Caco-2 (cell line): Measurements from ENCODE around the gene MFSD6L. TPM values are rescaled to one million over a fixed set of nuclear protein-coding genes. Genes with fewer than 3 reads are reported as not detected.

Experiments used
- BruUV-seq: library from RNA; stranded (reverse); fragments of 400-500 nt; replicated peaks from 2 replicates; lab custom pipeline; 2021; lab: Mats Ljungman, UMichigan
- CTCF ChIA-PET: fragments of 300-600 bp; sonication (Branson Sonifier 250); formaldehyde crosslinking; loops from one replicate; lab custom pipeline; 2022; ENCODE audit warnings: antibody characterized with exemption; lab: Charles Lee
- POLR2A ChIA-PET: fragments of 300-600 bp; sonication (Branson Sonifier 250); formaldehyde crosslinking; loops from one replicate; lab custom pipeline; 2022; ENCODE audit warnings: antibody characterized with exemption; lab: Charles Lee
- DNase-seq, 2 experiments: peaks; one replicate each; pipeline versions ENCODE4 v3.0.0 to v3.0.0-alpha.2; 2020 to 2022
- H3K27me3 ChIP-seq: replicated peaks from 2 replicates; pipeline ENCODE4 v1.6.0; 2011; ENCODE audit warnings: low read length; ENCODE audit not compliant: control insufficient read depth, insufficient read depth
- H3K36me3 ChIP-seq: 2 replicates; pipeline ENCODE4 v1.5.1; 2011; ENCODE audit warnings: low read length; ENCODE audit not compliant: control insufficient read depth, insufficient read depth
- H3K4me1 ChIP-seq: fragments of 250-450 bp; sonication (Bioruptor Pico); 2 replicates; pipeline ENCODE4 v1.5.1; 2020; ENCODE audit warnings: mild to moderate bottlenecking
- H3K4me3 ChIP-seq: 2 replicates; pipeline ENCODE4 v1.5.1; 2011; ENCODE audit warnings: low read depth, mild to moderate bottlenecking, control low read depth, low read length
- H3K9me3 ChIP-seq: fragments of 250-450 bp; sonication (Bioruptor Pico); 2 replicates; pipeline ENCODE4 v1.5.1; 2020; ENCODE audit warnings: mild to moderate bottlenecking, moderate library complexity
- H3K27ac Mint-ChIP-seq: one replicate; pipeline ENCODE4 v1.8.0; 2022; ENCODE audit warnings: mixed read lengths; ENCODE audit not compliant: unreplicated experiment
- H3K27me3 Mint-ChIP-seq: one replicate; pipeline ENCODE4 v1.8.0; 2022; ENCODE audit warnings: mixed read lengths; ENCODE audit not compliant: insufficient read depth, unreplicated experiment
- H3K36me3 Mint-ChIP-seq: one replicate; pipeline ENCODE4 v1.8.0; 2022; ENCODE audit warnings: mild to moderate bottlenecking, mixed read lengths; ENCODE audit not compliant: insufficient read depth, unreplicated experiment
- H3K4me1 Mint-ChIP-seq: one replicate; pipeline ENCODE4 v1.8.0; 2022; ENCODE audit warnings: low read depth, mixed read lengths; ENCODE audit not compliant: unreplicated experiment
- H3K4me3 Mint-ChIP-seq: one replicate; pipeline ENCODE4 v1.8.0; 2022; ENCODE audit warnings: mild to moderate bottlenecking, moderate library complexity, mixed read lengths; ENCODE audit not compliant: unreplicated experiment
- H3K9me3 Mint-ChIP-seq: one replicate; pipeline ENCODE4 v1.8.0; 2022; ENCODE audit warnings: mixed read lengths; ENCODE audit not compliant: unreplicated experiment
- CTCF ChIP-seq, 2 experiments: fragments of 200-600 bp in 1 of 2; IDR thresholded peaks; 1 replicate in 1 of 2; 2 replicates in 1 of 2; pipeline versions ENCODE4 v1.5.1 to v1.8.0; 2011 to 2022; ENCODE audit warnings: antibody characterized with exemption in 1 of 2, control low read depth in 1 of 2, inconsistent platforms in 1 of 2, low read depth in 1 of 2, low read length in 1 of 2, mild to moderate bottlenecking in 1 of 2, moderate library complexity in 1 of 2; ENCODE audit not compliant: insufficient read depth in 1 of 2, severe bottlenecking in 1 of 2, unreplicated experiment in 1 of 2
- intact Hi-C: fragments of 100-400 bp; cut with micrococcal nuclease; formaldehyde crosslinking; loops from one replicate; pipeline ENCODE4 v1.10.0; 2022; ENCODE audit not compliant: unreplicated experiment
- total RNA-seq: library from RNA; stranded (reverse); gene quantifications from 2 replicates; pipeline ENCODE4 v1.2.3, GENCODE V29; 2022

MFSD6L gene
- total RNA-seq, 1 experiment from 2014 or later, result not detected

GRCh38 chr17:8799570-8800212, 526 bp upstream of the MFSD6L start:
- no peaks in the 10 kb centered on the region for H3K9me3 Mint-ChIP-seq
- intact Hi-C loops, result no loop called here
- no peaks in the 10 kb centered on the region for H3K27me3 Mint-ChIP-seq
- no peaks in the 10 kb centered on the region for H3K4me1 Mint-ChIP-seq
- no peak for DNase-seq
- Histone ChIP-seq H3K4me3 (no peak overlapping the region), H3K36me3 (no peaks in the 10 kb centered on the region), H3K4me1 (no peaks in the 10 kb centered on the region), H3K9me3 (no peaks in the 10 kb centered on the region), H3K27me3 (no peaks in the 10 kb centered on the region)
- BruUV-seq, result no TSS peak
- no peaks in the 10 kb centered on the region for H3K36me3 Mint-ChIP-seq
- ChIA-PET POLR2A (no interaction called here), CTCF (no interaction called here)
- no peak for TF ChIP-seq CTCF (IDR thresholded peaks at IDR 0.05; ENCODE audit: insufficient read depth in 1 of 2, low read depth in 1 of 2, low read length in 1 of 2, severe bottlenecking in 1 of 2, unreplicated experiment in 1 of 2)
- H3K27ac Mint-ChIP-seq, result no peak overlapping the region
- H3K4me3 Mint-ChIP-seq, result no peak overlapping the region

- no peak overlapping the region for H3K4me3 ChIP-seq
- BruUV-seq, result no TSS peak
- H3K27ac Mint-ChIP-seq, result no peak overlapping the region
- no peak for DNase-seq
- intact Hi-C loops, result no loop called here
- no peak overlapping the region for H3K4me3 Mint-ChIP-seq
- ChIA-PET CTCF (no interaction called here), POLR2A (no interaction called here)
- TF ChIP-seq CTCF (IDR thresholded peaks at IDR 0.05; ENCODE audit: insufficient read depth in 1 of 2, low read depth in 1 of 2, low read length in 1 of 2, severe bottlenecking in 1 of 2, unreplicated experiment in 1 of 2), result no peak
- H3K9me3 Mint-ChIP-seq, result no peaks in the 10 kb centered on the region
- H3K4me1 Mint-ChIP-seq, result peaks cover 7% of the 10 kb centered on the region
- H3K9me3 ChIP-seq, result no peaks in the 10 kb centered on the region
- H3K36me3 ChIP-seq, result no peaks in the 10 kb centered on the region
- no peaks in the 10 kb centered on the region for H3K36me3 Mint-ChIP-seq
- H3K27me3 ChIP-seq, result no peaks in the 10 kb centered on the region
- no peaks in the 10 kb centered on the region for H3K4me1 ChIP-seq
- H3K27me3 Mint-ChIP-seq, result peaks cover 3% of the 10 kb centered on the region
These were observed 854 bp downstream of the MFSD6L start for GRCh38 chr17:8798176-8798845.

- intact Hi-C loops, result no loop called here
- Histone ChIP-seq H3K36me3 (no peaks in the 10 kb centered on the region), H3K4me1 (no peaks in the 10 kb centered on the region), H3K27me3 (no peaks in the 10 kb centered on the region), H3K4me3 (no peak overlapping the region), H3K9me3 (no peaks in the 10 kb centered on the region)
- H3K4me3 Mint-ChIP-seq, result no peak overlapping the region
- ChIA-PET CTCF (no interaction called here), POLR2A (no interaction called here)
- H3K27me3 Mint-ChIP-seq, result peaks cover 3% of the 10 kb centered on the region
- no peak overlapping the region for H3K27ac Mint-ChIP-seq
- no peak for TF ChIP-seq CTCF (IDR thresholded peaks at IDR 0.05; ENCODE audit: insufficient read depth in 1 of 2, low read depth in 1 of 2, low read length in 1 of 2, severe bottlenecking in 1 of 2, unreplicated experiment in 1 of 2)
- H3K4me1 Mint-ChIP-seq, result peaks cover 7% of the 10 kb centered on the region
- no TSS peak for BruUV-seq
- no peaks in the 10 kb centered on the region for H3K36me3 Mint-ChIP-seq
- H3K9me3 Mint-ChIP-seq, result no peaks in the 10 kb centered on the region
- no peak for DNase-seq
These were observed 1.5 kb downstream of the MFSD6L start for GRCh38 chr17:8797621-8798175.
